WI38 (cell line): ENCODE results near the gene MRPS2.
A peak's percentile ranks its signal among the peaks of the same experiment; 100 is the strongest.

Experiments
- H3K4me3 ChIP-seq: 2 replicates; pipeline ENCODE4 v1.5.1; 2011; ENCODE audit warnings: low read depth, mild to moderate bottlenecking, control low read depth, low read length
- CTCF ChIP-seq: IDR thresholded peaks from 2 replicates; pipeline ENCODE4 v1.5.1; 2012; ENCODE audit warnings: low read depth, mild to moderate bottlenecking, control low read depth, low read length

MRPS2 gene

DNA sequence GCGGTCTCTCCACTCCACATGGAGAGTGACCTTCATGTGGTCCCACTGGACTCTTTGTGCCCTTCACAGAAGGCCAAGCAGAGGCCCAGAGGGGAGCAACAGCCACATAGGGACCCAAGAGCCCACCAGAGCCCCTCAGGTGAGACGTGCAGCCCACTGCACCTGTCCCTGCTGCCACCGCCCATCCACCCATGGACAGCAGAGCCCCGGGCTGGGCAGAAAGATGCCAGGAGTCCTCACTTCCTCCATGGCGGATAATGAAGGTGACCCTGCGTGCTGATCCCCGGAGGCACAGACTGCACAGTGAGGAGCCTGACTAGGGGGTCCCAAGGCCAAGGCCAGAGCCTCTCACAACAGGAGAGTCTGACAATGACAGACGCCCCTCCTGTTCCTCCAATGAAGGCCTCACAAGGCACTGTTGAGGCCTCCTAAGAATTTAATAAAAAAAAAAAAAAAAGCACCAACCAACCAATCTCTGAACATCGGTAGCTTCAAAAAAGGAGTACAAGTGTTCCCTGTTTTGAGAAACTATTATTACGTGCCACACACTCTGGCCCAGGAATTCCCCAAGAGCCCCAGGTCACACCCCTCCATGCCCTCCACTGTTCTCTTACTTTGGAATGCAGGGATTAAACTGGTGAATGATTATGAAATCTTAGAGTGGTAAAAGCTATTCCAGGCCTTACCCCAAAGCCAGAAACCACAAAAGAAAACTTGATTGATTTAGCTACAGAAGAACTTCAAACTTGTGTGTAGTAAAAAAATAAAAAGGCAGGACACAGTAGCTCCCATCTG lies 23.7 kb upstream of the MRPS2 start:
- no peak overlapping the region for H3K4me3 ChIP-seq
- TF ChIP-seq CTCF: no peak

GRCh38 chr9:135478191-135478590 lies 22.3 kb upstream of the MRPS2 start:
- TF ChIP-seq CTCF: no peak

GRCh38 chr9:135478829-135479468 lies 21.5 kb upstream of the MRPS2 start:
- H3K4me3 ChIP-seq: peak overlapping the region; percentile 39
- TF ChIP-seq CTCF: no peak

More at GRCh38 chr9:135478191-135478590, 22.3 kb upstream of the MRPS2 start:
- H3K4me3 ChIP-seq: no peak overlapping the region

GRCh38 chr9:135479469-135480052 lies 20.9 kb upstream of the MRPS2 start, which contains the start of gene PPP1R26:
Gene PPP1R26 (plus strand): TSS chr9:135479782. CDS start chr9:135484511, 4,729 bp downstream.
- TF ChIP-seq CTCF: no peak
- H3K4me3 ChIP-seq: peak within 1 kb of the TSS; percentile 72

DNA sequence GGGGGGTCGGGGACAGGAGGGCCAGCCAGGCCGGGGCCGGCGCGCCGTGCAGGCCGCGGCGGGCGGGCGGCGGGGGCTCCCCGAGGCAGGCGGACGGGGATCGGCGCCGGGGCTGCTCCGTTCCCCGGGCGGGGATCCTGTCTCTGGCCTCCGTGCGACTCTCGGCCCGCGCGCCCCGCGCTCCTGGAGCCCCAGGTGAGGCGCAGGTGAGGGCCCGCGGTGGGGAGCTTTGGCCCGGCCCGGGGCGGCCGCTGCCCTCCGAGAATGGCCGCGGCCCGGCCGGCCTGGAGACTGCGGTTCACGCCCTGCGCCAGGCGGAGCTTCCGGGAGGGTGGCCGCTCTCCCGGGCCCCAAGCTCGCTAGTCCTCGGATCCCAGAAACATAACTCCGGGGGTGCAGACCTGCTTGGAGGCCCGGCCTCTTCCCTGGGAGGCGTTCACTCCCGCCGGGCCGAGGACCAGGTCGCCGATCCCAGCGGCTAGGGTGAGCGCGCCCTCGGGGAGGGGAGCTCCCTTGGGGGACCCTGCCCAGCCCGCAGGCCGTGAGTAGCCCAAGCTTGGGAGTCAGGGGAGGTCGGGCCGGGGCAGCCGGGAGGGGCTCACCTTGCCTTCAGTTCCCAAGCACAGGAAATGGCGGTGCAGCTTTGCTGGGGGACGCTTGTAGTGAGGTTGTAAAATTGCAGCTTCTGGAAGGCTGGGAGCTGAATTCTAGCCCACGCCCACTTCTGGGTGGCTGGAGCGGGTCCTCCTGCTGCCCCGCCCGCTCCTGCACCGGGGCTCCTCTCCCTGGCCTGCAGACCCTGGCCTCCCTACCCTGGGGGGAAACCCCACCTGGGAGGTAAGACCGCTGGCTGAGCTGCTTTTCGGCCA lies 20.2 kb upstream of the MRPS2 start:
- TF ChIP-seq CTCF: no peak
- peak overlapping the region; percentile 72 for H3K4me3 ChIP-seq

DNA sequence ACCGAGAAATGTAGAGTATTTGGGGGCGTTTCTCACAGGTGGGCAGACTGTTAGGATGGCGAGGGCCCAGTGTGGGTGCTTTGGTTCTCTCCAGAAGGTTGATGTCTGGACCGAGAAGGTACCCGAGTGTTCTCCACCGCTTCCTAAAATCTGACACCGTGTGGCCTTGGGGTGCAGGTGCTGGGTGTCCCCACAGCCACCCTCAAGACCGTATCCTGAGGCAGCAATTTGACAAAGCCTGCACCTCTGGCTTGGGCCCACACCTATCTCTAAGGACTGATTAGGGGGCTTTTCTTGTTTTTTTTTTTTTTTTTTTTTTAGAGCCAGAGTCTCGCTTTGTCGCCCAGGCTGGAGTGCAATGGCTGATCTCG lies 19.6 kb upstream of the MRPS2 start:
- peak overlapping the region; percentile 72 for H3K4me3 ChIP-seq
- no peak for TF ChIP-seq CTCF
